OCI-LY1 (cell line): ENCODE data around the gene RAX2.

ENCODE experiments used
- H2AFZ ChIP-seq: fragments of 200-600 bp; sonication (generic), shearing (Covaris generic); 2 replicates; pipeline ENCODE4 v1.6.0; 2014; ENCODE audit warnings: antibody characterized with exemption, mild to moderate bottlenecking, low read length
- H3F3A ChIP-seq: fragments of 200-600 bp; sonication (generic), shearing (Covaris generic); 2 replicates; pipeline ENCODE4 v1.6.0; 2014; ENCODE audit warnings: mild to moderate bottlenecking, antibody characterized with exemption, low read length, moderate library complexity; ENCODE audit not compliant: insufficient read depth
- H3K27ac ChIP-seq: fragments of 200-600 bp; sonication (generic); 2 replicates; pipeline ENCODE4 v1.5.1; 2014; ENCODE audit warnings: low read length, mixed run types, mild to moderate bottlenecking, low read depth; ENCODE audit not compliant: poor library complexity, severe bottlenecking
- H3K27me3 ChIP-seq: fragments of 200-600 bp; sonication (generic); 2 replicates; pipeline ENCODE4 v1.6.0; 2014; ENCODE audit warnings: antibody characterized with exemption, mild to moderate bottlenecking, low read length, moderate library complexity; ENCODE audit not compliant: insufficient read depth
- H3K36me3 ChIP-seq: fragments of 200-600 bp; sonication (generic); 2 replicates; pipeline ENCODE4 v1.6.1; 2014; ENCODE audit warnings: mild to moderate bottlenecking, antibody characterized with exemption, low read length, moderate library complexity, mixed read lengths; ENCODE audit not compliant: insufficient read depth
- H3K4me1 ChIP-seq: fragments of 200-600 bp; sonication (generic); 2 replicates; pipeline ENCODE4 v1.5.1; 2014; ENCODE audit warnings: mild to moderate bottlenecking, low read length, moderate library complexity; ENCODE audit not compliant: insufficient read depth, severe bottlenecking
- H3K4me2 ChIP-seq: fragments of 200-600 bp; sonication (generic), shearing (Covaris generic); 2 replicates; pipeline ENCODE4 v1.6.1; 2014; ENCODE audit warnings: low read length
- H3K4me3 ChIP-seq: fragments of 200-600 bp; sonication (generic); 2 replicates; pipeline ENCODE4 v1.5.1; 2014; ENCODE audit warnings: low read length, low read depth, mild to moderate bottlenecking, mixed read lengths; ENCODE audit not compliant: poor library complexity, severe bottlenecking
- H3K79me2 ChIP-seq: fragments of 200-600 bp; shearing (Covaris generic); 2 replicates; pipeline ENCODE4 v1.6.1; 2016; ENCODE audit warnings: mixed run types, low read length, mixed read lengths; ENCODE audit not compliant: insufficient read depth
- H3K9ac ChIP-seq: fragments of 200-600 bp; sonication (generic), shearing (Covaris generic); 2 replicates; pipeline ENCODE4 v1.6.1; 2014; ENCODE audit warnings: mild to moderate bottlenecking, low read length, mixed read lengths
- H3K9me2 ChIP-seq: fragments of 200-600 bp; sonication (generic), shearing (Covaris generic); 2 replicates; pipeline ENCODE4 v1.6.1; 2014; ENCODE audit warnings: low read depth, mild to moderate bottlenecking, low read length, mixed read lengths
- H3K9me3 ChIP-seq: fragments of 200-600 bp; shearing (Covaris generic); 2 replicates; pipeline ENCODE4 v1.6.1; 2014; ENCODE audit warnings: low read length, mixed read lengths
- H4K20me1 ChIP-seq: fragments of 200-600 bp; sonication (generic), shearing (Covaris generic); 2 replicates; pipeline ENCODE4 v1.6.0; 2016; ENCODE audit warnings: mild to moderate bottlenecking, low read length; ENCODE audit not compliant: insufficient read depth
- CTCF ChIP-seq: fragments of 200-600 bp; sonication (generic), shearing (Covaris generic); IDR thresholded peaks from 2 replicates; pipeline ENCODE4 v1.5.1; 2017; ENCODE audit warnings: mild to moderate bottlenecking, antibody characterized with exemption, low read length, moderate library complexity, mixed read lengths
- EZH2 ChIP-seq: fragments of 200-600 bp; sonication (generic), shearing (Covaris generic); IDR thresholded peaks from 2 replicates; pipeline ENCODE4 v1.8.0; 2017; ENCODE audit warnings: borderline replicate concordance, mixed run types, mild to moderate bottlenecking, antibody characterized with exemption, low read length, moderate library complexity, mixed read lengths

RAX2 gene

GRCh38 chr19:3768748-3769099 is 3.3 kb downstream of the RAX2 start:
- no peaks in the 10 kb centered on the region for H3K79me2 ChIP-seq
- TF ChIP-seq EZH2 = no peak
- TF ChIP-seq CTCF = no peak
- no peak overlapping the region for H3K4me2 ChIP-seq
- no peak overlapping the region for H3K9ac ChIP-seq
- no peak overlapping the region for H3K27ac ChIP-seq
- H3K9me3 ChIP-seq = no peaks in the 10 kb centered on the region
- no peak overlapping the region for H2AFZ ChIP-seq
- H3K9me2 ChIP-seq = no peaks in the 10 kb centered on the region
- no peak overlapping the region for H3K4me3 ChIP-seq
- no peaks in the 10 kb centered on the region for H3K4me1 ChIP-seq
- no peaks in the 10 kb centered on the region for H4K20me1 ChIP-seq
- no peaks in the 10 kb centered on the region for H3F3A ChIP-seq
- no peaks in the 10 kb centered on the region for H3K27me3 ChIP-seq
- H3K36me3 ChIP-seq = peaks cover 16% of the 10 kb centered on the region

- Histone ChIP-seq H3K4me3 (no peak overlapping the region), H3K27ac (no peak overlapping the region), H3K27me3 (no peaks in the 10 kb centered on the region), H3K4me2 (no peak overlapping the region), H3K9me3 (no peaks in the 10 kb centered on the region), H3F3A (no peaks in the 10 kb centered on the region), H3K36me3 (peaks cover 16% of the 10 kb centered on the region), H3K9me2 (no peaks in the 10 kb centered on the region), H3K9ac (no peak overlapping the region), H4K20me1 (no peaks in the 10 kb centered on the region), H3K4me1 (peaks cover 4% of the 10 kb centered on the region), H2AFZ (no peak overlapping the region), H3K79me2 (no peaks in the 10 kb centered on the region)
- TF ChIP-seq EZH2 (no peak), CTCF (no peak)
Observed at GRCh38 chr19:3768015-3768747, 3.8 kb downstream of the RAX2 start.

GRCh38 chr19:3767050-3767449 is 5.0 kb downstream of the RAX2 start:
- Histone ChIP-seq H3K27ac (no peak overlapping the region), H3K9me2 (no peaks in the 10 kb centered on the region), H2AFZ (no peak overlapping the region), H3K79me2 (no peaks in the 10 kb centered on the region), H3K4me2 (no peak overlapping the region), H3K9me3 (no peaks in the 10 kb centered on the region), H3K27me3 (no peaks in the 10 kb centered on the region), H3K9ac (no peak overlapping the region), H3K4me3 (no peak overlapping the region), H4K20me1 (no peaks in the 10 kb centered on the region), H3K4me1 (peaks cover 6% of the 10 kb centered on the region), H3K36me3 (peaks cover 16% of the 10 kb centered on the region), H3F3A (no peaks in the 10 kb centered on the region)
- TF ChIP-seq EZH2 (no peak), CTCF (no peak)
